H9 (cell line): ENCODE results near the gene PCDHGA8. TPM values are rescaled to one million over a fixed set of nuclear protein-coding genes. Genes with fewer than 3 reads are reported as not detected.

ENCODE experiments used
- DNase-seq: peaks from one replicate; pipeline ENCODE4 v3.0.0-alpha.2; 2017
- H2AFZ ChIP-seq: one replicate; pipeline ENCODE4 v1.6.1; 2013; ENCODE audit warnings: mild to moderate bottlenecking, low read length, control low read depth, moderate library complexity
- H2AK5ac ChIP-seq: 2 replicates; pipeline ENCODE4 v1.6.1; 2013; ENCODE audit warnings: low read length, control low read depth, mixed read lengths; ENCODE audit not compliant: insufficient read length
- H2BK120ac ChIP-seq: one replicate; pipeline ENCODE4 v1.6.1; 2013; ENCODE audit warnings: low read depth, mild to moderate bottlenecking, low read length, control low read depth, inconsistent platforms; ENCODE audit not compliant: poor library complexity, severe bottlenecking
- H2BK12ac ChIP-seq: 2 replicates; pipeline ENCODE4 v1.6.1; 2013; ENCODE audit warnings: low read length, control low read depth, mixed read lengths, low read depth; ENCODE audit not compliant: insufficient read length
- H2BK15ac ChIP-seq: 2 replicates; pipeline ENCODE4 v1.6.1; 2013; ENCODE audit warnings: low read depth, low read length, control low read depth
- H2BK20ac ChIP-seq: one replicate; pipeline ENCODE4 v1.6.1; 2013; ENCODE audit warnings: low read depth, mild to moderate bottlenecking, low read length, control low read depth, inconsistent platforms; ENCODE audit not compliant: poor library complexity, severe bottlenecking
- H2BK5ac ChIP-seq: 2 replicates; pipeline ENCODE4 v1.6.1; 2013; ENCODE audit warnings: low read length, control low read depth, mixed read lengths; ENCODE audit not compliant: insufficient read length
- H3K14ac ChIP-seq: 2 replicates; pipeline ENCODE4 v1.6.1; 2013; ENCODE audit warnings: low read length, control low read depth; ENCODE audit not compliant: insufficient read depth
- H3K18ac ChIP-seq: 2 replicates; pipeline ENCODE4 v1.6.1; 2013; ENCODE audit warnings: low read depth, mild to moderate bottlenecking, mixed read lengths, low read length, control low read depth; ENCODE audit not compliant: insufficient read length
- H3K23ac ChIP-seq: 2 replicates; pipeline ENCODE4 v1.6.1; 2013; ENCODE audit warnings: low read length, control low read depth, mixed read lengths, low read depth; ENCODE audit not compliant: insufficient read length
- H3K23me2 ChIP-seq: 2 replicates; pipeline ENCODE4 v1.6.1; 2013; ENCODE audit warnings: low read depth, mild to moderate bottlenecking, mixed read lengths, low read length, control low read depth; ENCODE audit not compliant: insufficient read length, poor library complexity, severe bottlenecking
- H3K27ac ChIP-seq: 2 replicates; pipeline ENCODE4 v1.5.1; 2013; ENCODE audit warnings: low read length, control low read depth, mixed read lengths, low read depth; ENCODE audit not compliant: insufficient read length
- H3K27me3 ChIP-seq: 2 replicates; pipeline ENCODE4 v1.6.1; 2013; ENCODE audit warnings: low read length, control low read depth, inconsistent platforms; ENCODE audit not compliant: insufficient read depth
- H3K4ac ChIP-seq: 2 replicates; pipeline ENCODE4 v1.6.1; 2013; ENCODE audit warnings: low read depth, mild to moderate bottlenecking, control low read depth, inconsistent platforms, low read length, moderate library complexity
- H3K4me1 ChIP-seq: 2 replicates; pipeline ENCODE4 v1.6.1; 2013; ENCODE audit warnings: low read length, control low read depth, inconsistent platforms; ENCODE audit not compliant: insufficient read depth
- H3K4me2 ChIP-seq: 2 replicates; pipeline ENCODE4 v1.6.1; 2013; ENCODE audit warnings: low read length, control low read depth, mixed read lengths; ENCODE audit not compliant: insufficient read length, insufficient read depth
- H3K56ac ChIP-seq: 2 replicates; pipeline ENCODE4 v1.6.1; 2013; ENCODE audit warnings: low read depth, mild to moderate bottlenecking, mixed read lengths, low read length, control low read depth; ENCODE audit not compliant: insufficient read length
- H3K79me1 ChIP-seq: 2 replicates; pipeline ENCODE4 v1.6.1; 2013; ENCODE audit warnings: low read depth, mild to moderate bottlenecking, moderate library complexity, low read length, control low read depth, inconsistent platforms; ENCODE audit not compliant: insufficient read depth, poor library complexity, severe bottlenecking
- H3K79me2 ChIP-seq: 2 replicates; pipeline ENCODE4 v1.6.1; 2013; ENCODE audit warnings: low read length, control low read depth, inconsistent platforms; ENCODE audit not compliant: insufficient read depth
- H3K9ac ChIP-seq: 2 replicates; pipeline ENCODE4 v1.6.1; 2013; ENCODE audit warnings: low read length, control low read depth, mixed read lengths; ENCODE audit not compliant: insufficient read length; ENCODE audit errors: extremely low read depth
- H3K9me3 ChIP-seq: one replicate; pipeline ENCODE4 v1.6.1; 2013; ENCODE audit warnings: low read depth, low read length, inconsistent platforms; ENCODE audit not compliant: control insufficient read depth
- H3T11ph ChIP-seq: one replicate; pipeline ENCODE4 v1.6.1; 2013; ENCODE audit warnings: mild to moderate bottlenecking, low read length, control low read depth, inconsistent platforms
- H4K20me1 ChIP-seq: one replicate; pipeline ENCODE4 v1.6.1; 2013; ENCODE audit not compliant: control insufficient read depth, insufficient read length, insufficient read depth
- H4K5ac ChIP-seq: 2 replicates; pipeline ENCODE4 v1.6.1; 2013; ENCODE audit warnings: low read depth, mild to moderate bottlenecking, mixed read lengths, low read length, control low read depth; ENCODE audit not compliant: insufficient read length
- H4K8ac ChIP-seq: replicated peaks from 2 replicates; pipeline ENCODE4 v1.6.1; 2013; ENCODE audit warnings: low read length, control low read depth, mixed read lengths, low read depth; ENCODE audit not compliant: insufficient read length
- H4K91ac ChIP-seq: 2 replicates; pipeline ENCODE4 v1.6.1; 2013; ENCODE audit warnings: low read depth, mild to moderate bottlenecking, moderate library complexity, mixed read lengths, low read length, control low read depth; ENCODE audit not compliant: insufficient read length
- H3K27ac Mint-ChIP-seq, 3 experiments: 2 replicates in 2 of 3; 3 replicates in 1 of 3; pipeline ENCODE4 v1.8.0; 2020 to 2021; ENCODE audit warnings: mixed read lengths in 3 of 3, mild to moderate bottlenecking in 1 of 3, moderate library complexity in 1 of 3
- H3K27me3 Mint-ChIP-seq: 2 replicates; pipeline ENCODE4 v1.8.0; 2021; ENCODE audit warnings: low read depth, mild to moderate bottlenecking, moderate library complexity, mixed read lengths
- H3K36me3 Mint-ChIP-seq, 3 experiments: 2 replicates in 2 of 3; 3 replicates in 1 of 3; pipeline ENCODE4 v1.8.0; 2020 to 2021; ENCODE audit warnings: low read depth in 3 of 3, mixed read lengths in 3 of 3; ENCODE audit not compliant: insufficient read depth in 1 of 3
- H3K4me1 Mint-ChIP-seq, 2 experiments: 2 replicates each; pipeline ENCODE4 v1.8.0; 2020; ENCODE audit warnings: mixed read lengths in 2 of 2
- H3K4me3 Mint-ChIP-seq, 2 experiments: 2 replicates in 1 of 2; 3 replicates in 1 of 2; pipeline ENCODE4 v1.8.0; 2020 to 2021; ENCODE audit warnings: mild to moderate bottlenecking in 2 of 2, mixed read lengths in 2 of 2, moderate library complexity in 1 of 2
- H3K9me3 Mint-ChIP-seq, 2 experiments: 2 replicates in 1 of 2; 3 replicates in 1 of 2; pipeline ENCODE4 v1.8.0; 2020; ENCODE audit warnings: mild to moderate bottlenecking in 2 of 2, mixed read lengths in 2 of 2, moderate library complexity in 1 of 2
- CTCF ChIP-seq: fragments of 200-600 bp; sonication (generic); conservative IDR thresholded peaks from 3 replicates; pipeline ENCODE4 v1.8.0; 2021; ENCODE audit warnings: antibody characterized with exemption, mild to moderate bottlenecking
- WGBS: extraction: QIAGEN DNeasy Blood & Tissue Kit; methylation state at CpG from one replicate; pipeline ENCODE4 v1.1.7; 2013; ENCODE audit warnings: missing lambda C conversion rate, low lambda C conversion rate, mixed read lengths; ENCODE audit not compliant: insufficient read length; ENCODE audit errors: extremely low coverage; 5-methylcytosine and 5-hydroxymethylcytosine counted together
- total RNA-seq: library from RNA; stranded (reverse); gene quantifications from 2 replicates; pipeline ENCODE4 v1.2.1, GENCODE V29; 2021

PCDHGA8 gene
- total RNA-seq, 1 experiment from 2014 or later, result 0.90 TPM

GRCh38 chr5:141419074-141419880 lies 26.8 kb downstream of the PCDHGA8 start:
- H3K79me2 ChIP-seq, result no peaks in the 10 kb centered on the region
- no peaks in the 10 kb centered on the region for H3K4me1 ChIP-seq
- peaks cover 7% of the 10 kb centered on the region for H3K23me2 ChIP-seq
- H3K27me3 ChIP-seq, result no peaks in the 10 kb centered on the region; the same call in 1 of the 2 replicates
- H2BK120ac ChIP-seq, result no peak overlapping the region
- DNase-seq, result peak; percentile 28
- H3K14ac ChIP-seq, result no peak overlapping the region
- H3K4me2 ChIP-seq, result no peak overlapping the region
- H3T11ph ChIP-seq, result no peak overlapping the region
- no peak overlapping the region for H3K4ac ChIP-seq
- no peak overlapping the region for H2BK5ac ChIP-seq
- H2BK12ac ChIP-seq, result no peak overlapping the region
- no peak overlapping the region for H4K8ac ChIP-seq
- no peak overlapping the region for H2BK20ac ChIP-seq
- H3K9ac ChIP-seq, result no peak overlapping the region
- peaks cover 67 to 79% of the 10 kb centered on the region in 2 experiments for H3K9me3 Mint-ChIP-seq
- H2BK15ac ChIP-seq, result no peak overlapping the region
- no peak overlapping the region for H3K27ac ChIP-seq
- no peaks in the 10 kb centered on the region for H3K79me1 ChIP-seq
- no peak overlapping the region for H3K18ac ChIP-seq
- H2AK5ac ChIP-seq, result no peak overlapping the region
- no peak overlapping the region for H3K23ac ChIP-seq
- no CpG with 5 or more reads among the region's 74 CpGs for WGBS
- H3K9me3 ChIP-seq, result peaks cover 13% of the 10 kb centered on the region
- H2AFZ ChIP-seq, result no peak overlapping the region
- H3K4me1 Mint-ChIP-seq, result peaks cover 4 to 13% of the 10 kb centered on the region in 2 experiments; a peak in 3 of 4 replicates
- no peak overlapping the region for H4K5ac ChIP-seq
- no peak overlapping the region for H4K91ac ChIP-seq
- H3K27me3 Mint-ChIP-seq, result peaks cover 17% of the 10 kb centered on the region
- H3K27ac Mint-ChIP-seq, result no peak overlapping the region
- no peak for TF ChIP-seq CTCF
- peaks cover 58 to 86% (median 65%) of the 10 kb centered on the region in 3 experiments for H3K36me3 Mint-ChIP-seq
- peak overlapping the region in 1 of 2 experiments; percentile 86; a peak in 1 of 5 replicates for H3K4me3 Mint-ChIP-seq
- no peak overlapping the region for H3K56ac ChIP-seq
- no peaks in the 10 kb centered on the region for H4K20me1 ChIP-seq
